ENCODE data around the gene TARDBP. TPM values are rescaled to one million over a fixed set of nuclear protein-coding genes. Genes with fewer than 3 reads are reported as not detected.
"Not testable (repeated sequence)": the region's sequence is repeated elsewhere in the genome, so short reads cannot be mapped to it uniquely, and the experiment has no call there.

TARDBP gene
- total RNA-seq, 2 experiments from 2014 or later: 202 to 206 TPM

DNA sequence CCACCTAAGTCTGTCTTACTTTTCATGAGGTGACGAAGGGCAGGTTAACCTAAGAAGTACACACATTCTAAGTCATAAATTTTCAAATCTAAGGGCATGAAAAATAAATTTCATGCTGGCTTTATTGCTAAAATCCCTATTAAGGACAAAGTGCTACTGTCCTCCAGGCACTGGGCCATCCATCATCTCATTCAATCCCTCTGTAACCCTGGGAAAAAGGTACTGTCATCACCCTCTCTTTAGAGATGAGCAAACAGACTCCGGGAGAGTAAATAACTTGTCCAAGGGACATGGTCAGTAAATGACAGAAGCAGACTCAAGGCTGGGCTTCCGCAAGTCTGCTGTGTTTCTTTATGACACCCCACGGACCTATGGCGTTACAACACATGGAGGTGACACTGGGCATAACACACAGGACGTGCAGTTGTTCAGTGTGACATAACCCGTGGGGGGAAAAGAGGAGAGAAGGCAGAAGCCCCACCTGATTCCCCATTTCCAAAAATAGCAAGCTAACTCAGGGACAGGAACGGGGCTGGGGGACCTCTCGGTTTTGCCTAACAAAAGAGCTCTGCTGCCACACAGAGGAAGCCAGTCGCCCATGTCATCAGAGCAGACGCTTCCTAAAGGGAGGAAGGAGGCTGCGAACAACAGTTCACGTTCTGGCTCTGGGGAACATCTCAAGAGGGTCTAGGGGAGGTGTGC is 59.9 kb downstream of the TARDBP start:
- H3K4me3 Mint-ChIP-seq: no peak overlapping the region
- peaks cover 8% of the 10 kb centered on the region for H3K4me1 Mint-ChIP-seq
- no peaks in the 10 kb centered on the region for H3K27me3 Mint-ChIP-seq
- peaks cover 42% of the 10 kb centered on the region for H3K36me3 Mint-ChIP-seq
- no peak for DNase-seq
- H3K27ac Mint-ChIP-seq: no peak overlapping the region
- H3K9me3 Mint-ChIP-seq: no peaks in the 10 kb centered on the region

DNA sequence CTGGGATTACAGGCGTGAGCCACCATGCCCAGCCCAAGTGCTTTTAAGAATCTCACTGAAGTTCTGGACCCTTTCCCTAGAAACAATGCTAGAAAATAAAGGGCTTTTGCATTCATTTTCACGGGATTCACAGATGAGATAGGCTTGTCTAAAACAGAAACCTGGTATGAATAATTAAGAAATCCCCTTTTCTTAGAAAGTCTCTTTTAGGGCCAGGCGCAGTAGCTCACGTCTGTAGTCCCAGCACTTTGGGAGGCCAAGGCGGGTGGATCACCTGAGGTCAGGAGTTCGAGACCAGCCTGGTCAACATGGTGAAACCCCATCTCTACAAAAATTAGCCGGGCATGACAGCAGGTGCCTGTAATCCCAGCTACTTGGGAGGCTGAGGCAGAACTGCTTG is 60.9 kb downstream of the TARDBP start:
- not testable (repeated sequence) for H3K4me1 Mint-ChIP-seq, H3K9me3 Mint-ChIP-seq, H3K4me3 Mint-ChIP-seq, H3K27ac Mint-ChIP-seq, H3K27me3 Mint-ChIP-seq, DNase-seq
- peaks cover 39% of the 10 kb centered on the region for H3K36me3 Mint-ChIP-seq

Other genes starting within 250 kb of the TARDBP start
- gene CASZ1, start 216.0 kb upstream of the TARDBP start, total RNA-seq: 1 to 10 TPM; 2.2 to 2.3 TPM
- gene MASP2, start 34.6 kb downstream of the TARDBP start, total RNA-seq: under 1 TPM in 1 of 2 experiments, not detected in 1; 0.25 TPM
- 100 to 1,000 TPM; 387 to 388 TPM for gene SRM, start 47.4 kb downstream of the TARDBP start, total RNA-seq
- 10 to 100 TPM; 80.9 to 93.2 TPM for gene EXOSC10, start 87.2 kb downstream of the TARDBP start, total RNA-seq
- gene ANGPTL7, start 176.7 kb downstream of the TARDBP start, total RNA-seq: not detected
- gene MTOR, start 249.9 kb downstream of the TARDBP start, total RNA-seq: 10 to 100 TPM; 43.0 to 45.2 TPM